Neural progenitor cell (in vitro differentiated cells): ENCODE results near the gene PI4K2B. TPM values are rescaled to one million over a fixed set of nuclear protein-coding genes. Genes with fewer than 3 reads are reported as not detected.
"Not testable (repeated sequence)": the region's sequence is repeated elsewhere in the genome, so short reads cannot be mapped to it uniquely, and the experiment has no call there.

ENCODE experiments used
- DNase-seq: peaks from one replicate; pipeline ENCODE4 v3.0.0-alpha.2; 2016; ENCODE audit warnings: low spot score
- H2AFZ ChIP-seq: fragments of 200-600 bp; sonication (generic); replicated peaks from 2 replicates; pipeline ENCODE4 v1.6.1; 2016; ENCODE audit warnings: antibody characterized with exemption
- H3F3A ChIP-seq: fragments of 200-600 bp; sonication (generic); 2 replicates; pipeline ENCODE4 v1.6.1; 2016; ENCODE audit warnings: antibody characterized with exemption, low read depth
- H3K27ac ChIP-seq: fragments of 200-600 bp; sonication (generic); 2 replicates; pipeline ENCODE4 v1.5.1; 2016; ENCODE audit warnings: mild to moderate bottlenecking
- H3K27me3 ChIP-seq: fragments of 200-600 bp; sonication (generic); 2 replicates; pipeline ENCODE4 v1.6.1; 2016; ENCODE audit warnings: mild to moderate bottlenecking, moderate library complexity
- H3K36me3 ChIP-seq: fragments of 200-600 bp; sonication (generic); 2 replicates; pipeline ENCODE4 v1.5.1; 2016
- H3K4me1 ChIP-seq: fragments of 200-600 bp; sonication (generic); 2 replicates; pipeline ENCODE4 v1.6.1; 2016; ENCODE audit warnings: mixed run types
- H3K4me2 ChIP-seq: fragments of 200-600 bp; sonication (generic); 2 replicates; pipeline ENCODE4 v1.6.1; 2016
- H3K4me3 ChIP-seq: fragments of 200-600 bp; sonication (generic); 2 replicates; pipeline ENCODE4 v1.5.1; 2016
- H3K79me2 ChIP-seq: fragments of 200-600 bp; sonication (generic); 2 replicates; pipeline ENCODE4 v1.6.1; 2016; ENCODE audit warnings: low read depth
- H3K9ac ChIP-seq: fragments of 200-600 bp; sonication (generic); 2 replicates; pipeline ENCODE4 v1.6.1; 2016
- H3K9me3 ChIP-seq: fragments of 200-600 bp; sonication (generic); 2 replicates; pipeline ENCODE4 v1.5.1; 2016; ENCODE audit warnings: low read depth
- H4K20me1 ChIP-seq: fragments of 200-600 bp; sonication (generic); 2 replicates; pipeline ENCODE4 v1.6.1; 2016; ENCODE audit warnings: low read depth
- H3K27ac Mint-ChIP-seq: 3 replicates; pipeline ENCODE4 v1.8.0; 2021; ENCODE audit warnings: mixed read lengths
- H3K27me3 Mint-ChIP-seq: 2 replicates; pipeline ENCODE4 v1.8.0; 2022; ENCODE audit warnings: low read depth, mild to moderate bottlenecking, inconsistent platforms, moderate library complexity, mixed read lengths; ENCODE audit not compliant: insufficient read depth
- H3K36me3 Mint-ChIP-seq: 3 replicates; pipeline ENCODE4 v1.8.0; 2021; ENCODE audit warnings: mixed read lengths
- H3K4me1 Mint-ChIP-seq: 3 replicates; pipeline ENCODE4 v1.8.0; 2021; ENCODE audit warnings: mixed read lengths
- H3K4me3 Mint-ChIP-seq: 3 replicates; pipeline ENCODE4 v1.8.0; 2021; ENCODE audit warnings: mild to moderate bottlenecking, moderate library complexity, mixed read lengths
- H3K9me3 Mint-ChIP-seq: 3 replicates; pipeline ENCODE4 v1.8.0; 2020; ENCODE audit warnings: mixed read lengths
- EZH2 ChIP-seq: fragments of 200-600 bp; sonication (generic); IDR thresholded peaks from 2 replicates; pipeline ENCODE4 v1.6.1; 2017; ENCODE audit warnings: antibody characterized with exemption, mild to moderate bottlenecking, moderate library complexity
- EZH2phosphoT487 ChIP-seq: fragments of 200-600 bp; sonication (generic); IDR thresholded peaks from 2 replicates; pipeline ENCODE4 v1.6.1; 2017; ENCODE audit warnings: antibody characterized with exemption
- total RNA-seq: library from RNA; depleted of rRNA; stranded (reverse); fragments of >200 nt; gene quantifications from 2 replicates; pipeline ENCODE4 v1.2.3, GENCODE V29; 2015; ENCODE audit warnings: low replicate concordance
- TF ChIP-seq, protein P1 (sequence below): fragments of 200-600 bp; sonication (generic); IDR thresholded peaks from 2 replicates; pipeline ENCODE4 v1.5.1; 2017; ENCODE audit warnings: antibody characterized with exemption, mild to moderate bottlenecking

Gene PI4K2B
- total RNA-seq, 1 donor from 2014 or later: 20.3 TPM

DNA sequence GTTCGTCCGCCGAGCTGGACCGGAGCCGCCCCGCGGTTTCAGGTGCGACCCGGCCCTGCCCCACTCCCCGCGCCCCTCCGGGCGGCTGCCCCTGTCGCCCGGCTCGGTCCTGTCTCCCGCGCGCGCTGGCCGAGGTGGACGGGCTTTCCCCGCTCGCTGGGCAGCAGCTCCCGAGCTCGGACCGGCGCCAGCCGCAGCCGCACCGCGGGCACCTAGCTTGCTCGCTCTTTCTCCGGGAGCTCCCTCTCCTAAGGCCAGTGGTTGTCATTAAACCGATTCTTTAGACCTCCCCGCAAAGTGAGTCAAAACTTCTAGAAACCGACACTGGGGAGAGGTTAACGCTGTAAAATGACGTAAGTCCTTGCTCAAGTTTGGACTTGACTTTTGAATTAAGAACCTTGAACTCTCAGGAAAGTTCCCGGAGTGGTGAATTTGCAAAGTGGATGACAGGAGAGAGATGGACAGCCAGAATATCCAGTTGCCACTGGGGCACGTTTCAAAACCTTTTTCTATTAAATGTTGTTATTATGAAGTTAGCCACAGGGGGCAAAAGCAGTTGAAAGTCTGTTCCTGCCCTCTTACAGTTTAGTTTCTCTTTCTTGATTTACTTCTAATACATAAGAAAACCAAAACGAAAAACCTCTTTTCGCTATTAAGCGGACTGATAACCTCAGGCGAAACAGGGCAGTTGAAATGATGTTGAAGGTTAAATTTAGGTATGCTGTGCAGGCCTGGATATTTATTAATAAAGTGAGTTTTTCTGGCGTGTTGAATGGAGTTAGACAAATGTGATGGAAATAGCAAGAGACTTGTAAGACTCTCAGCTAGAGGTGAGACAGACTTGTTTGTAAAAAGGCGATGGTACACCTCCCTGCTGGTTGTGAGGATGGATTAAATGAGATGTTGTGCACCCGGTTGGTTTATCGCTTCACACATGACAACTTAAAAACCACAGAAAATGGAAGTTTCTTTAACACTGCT, 847 bp downstream of the PI4K2B start:
- Histone ChIP-seq H3K79me2 (peaks cover 28% of the 10 kb centered on the region), H3K9ac (peak overlapping the region; percentile 41), H3K9me3 (peaks cover 15% of the 10 kb centered on the region), H3K4me2 (peak overlapping the region; percentile 87), H3K4me1 (no peaks in the 10 kb centered on the region), H3F3A (peaks cover 21% of the 10 kb centered on the region), H3K36me3 (peaks cover 7% of the 10 kb centered on the region), H2AFZ (peak overlapping the region; percentile 94), H3K27ac (no peak overlapping the region), H3K4me3 (peak overlapping the region; percentile 81), H4K20me1 (no peaks in the 10 kb centered on the region), H3K27me3 (peaks cover 14% of the 10 kb centered on the region)
- peaks cover 47% of the 10 kb centered on the region for H3K9me3 Mint-ChIP-seq
- H3K27me3 Mint-ChIP-seq: peaks cover 4% of the 10 kb centered on the region
- no peak overlapping the region for H3K27ac Mint-ChIP-seq
- TF ChIP-seq, protein P1, sequence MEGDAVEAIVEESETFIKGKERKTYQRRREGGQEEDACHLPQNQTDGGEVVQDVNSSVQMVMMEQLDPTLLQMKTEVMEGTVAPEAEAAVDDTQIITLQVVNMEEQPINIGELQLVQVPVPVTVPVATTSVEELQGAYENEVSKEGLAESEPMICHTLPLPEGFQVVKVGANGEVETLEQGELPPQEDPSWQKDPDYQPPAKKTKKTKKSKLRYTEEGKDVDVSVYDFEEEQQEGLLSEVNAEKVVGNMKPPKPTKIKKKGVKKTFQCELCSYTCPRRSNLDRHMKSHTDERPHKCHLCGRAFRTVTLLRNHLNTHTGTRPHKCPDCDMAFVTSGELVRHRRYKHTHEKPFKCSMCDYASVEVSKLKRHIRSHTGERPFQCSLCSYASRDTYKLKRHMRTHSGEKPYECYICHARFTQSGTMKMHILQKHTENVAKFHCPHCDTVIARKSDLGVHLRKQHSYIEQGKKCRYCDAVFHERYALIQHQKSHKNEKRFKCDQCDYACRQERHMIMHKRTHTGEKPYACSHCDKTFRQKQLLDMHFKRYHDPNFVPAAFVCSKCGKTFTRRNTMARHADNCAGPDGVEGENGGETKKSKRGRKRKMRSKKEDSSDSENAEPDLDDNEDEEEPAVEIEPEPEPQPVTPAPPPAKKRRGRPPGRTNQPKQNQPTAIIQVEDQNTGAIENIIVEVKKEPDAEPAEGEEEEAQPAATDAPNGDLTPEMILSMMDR: peak; percentile 13
- no peak for TF ChIP-seq EZH2phosphoT487
- DNase-seq: peak; percentile 68
- peaks cover 22% of the 10 kb centered on the region for H3K36me3 Mint-ChIP-seq
- peak overlapping the region; percentile 87 for H3K4me3 Mint-ChIP-seq
- peaks cover 11% of the 10 kb centered on the region for H3K4me1 Mint-ChIP-seq

DNA sequence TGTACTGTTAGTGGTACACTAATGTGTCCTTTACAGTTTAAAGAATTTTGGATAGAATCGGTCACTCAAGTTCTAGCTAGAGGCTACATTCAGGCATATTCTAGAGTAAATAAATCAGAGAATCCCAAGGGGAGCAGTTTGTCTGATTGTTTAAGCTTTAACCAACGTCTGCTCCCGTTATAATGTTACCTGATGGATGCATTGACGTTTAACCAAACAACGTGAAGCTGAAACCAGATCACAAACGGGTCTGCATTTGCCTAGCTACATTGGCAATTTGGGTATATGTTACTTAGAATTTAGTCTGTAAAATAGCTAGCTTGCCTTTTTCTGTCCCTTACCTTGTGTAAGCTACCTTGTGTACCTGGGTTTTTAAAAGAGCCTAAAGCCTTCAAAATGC, 1.6 kb downstream of the PI4K2B start:
- Histone ChIP-seq H3K79me2 (peaks cover 28% of the 10 kb centered on the region), H3F3A (peaks cover 21% of the 10 kb centered on the region), H4K20me1 (no peaks in the 10 kb centered on the region), H2AFZ (no peak overlapping the region), H3K9me3 (peaks cover 15% of the 10 kb centered on the region), H3K27me3 (peaks cover 14% of the 10 kb centered on the region), H3K9ac (no peak overlapping the region), H3K4me1 (no peaks in the 10 kb centered on the region), H3K4me2 (peak overlapping the region; percentile 87), H3K27ac (no peak overlapping the region), H3K36me3 (peaks cover 7% of the 10 kb centered on the region), H3K4me3 (peak overlapping the region; percentile 81)
- Mint-ChIP-seq H3K9me3 (peaks cover 47% of the 10 kb centered on the region), H3K4me3 (peak overlapping the region; percentile 87), H3K27ac (no peak overlapping the region), H3K36me3 (peaks cover 22% of the 10 kb centered on the region), H3K4me1 (peaks cover 11% of the 10 kb centered on the region), H3K27me3 (peaks cover 4% of the 10 kb centered on the region)
- TF ChIP-seq EZH2 (no peak), EZH2phosphoT487 (no peak)
- TF ChIP-seq, protein P1: no peak
- no peak for DNase-seq

GRCh38 chr4:25236030-25236429, 2.2 kb downstream of the PI4K2B start:
- H3K4me3 Mint-ChIP-seq: peak overlapping the region; percentile 20
- not testable (repeated sequence) for DNase-seq, H3K9ac ChIP-seq, H3K4me3 ChIP-seq, H4K20me1 ChIP-seq, H3K27ac ChIP-seq, H3K27me3 Mint-ChIP-seq, H3K4me2 ChIP-seq, H2AFZ ChIP-seq, H3K4me1 ChIP-seq, H3K27ac Mint-ChIP-seq, H3K36me3 ChIP-seq
- Histone ChIP-seq H3F3A (peaks cover 21% of the 10 kb centered on the region), H3K27me3 (peaks cover 14% of the 10 kb centered on the region), H3K79me2 (peaks cover 28% of the 10 kb centered on the region), H3K9me3 (peaks cover 15% of the 10 kb centered on the region)
- peaks cover 22% of the 10 kb centered on the region for H3K36me3 Mint-ChIP-seq
- peaks cover 11% of the 10 kb centered on the region for H3K4me1 Mint-ChIP-seq
- peaks cover 42% of the 10 kb centered on the region for H3K9me3 Mint-ChIP-seq

GRCh38 chr4:25236971-25237370, 3.1 kb downstream of the PI4K2B start:
- H3K4me3 Mint-ChIP-seq: no peak overlapping the region
- no peak overlapping the region for H3K27ac Mint-ChIP-seq

More at GRCh38 chr4:25236971-25237370, 3.1 kb downstream of the PI4K2B start:
- Mint-ChIP-seq H3K9me3 (peaks cover 33% of the 10 kb centered on the region), H3K27me3 (peaks cover 4% of the 10 kb centered on the region), H3K36me3 (peaks cover 22% of the 10 kb centered on the region), H3K4me1 (peaks cover 11% of the 10 kb centered on the region)
- Histone ChIP-seq H4K20me1 (no peaks in the 10 kb centered on the region), H2AFZ (no peak overlapping the region), H3F3A (peaks cover 21% of the 10 kb centered on the region), H3K36me3 (peaks cover 7% of the 10 kb centered on the region), H3K4me2 (no peak overlapping the region), H3K9me3 (peaks cover 14% of the 10 kb centered on the region), H3K27me3 (peaks cover 14% of the 10 kb centered on the region), H3K79me2 (peaks cover 28% of the 10 kb centered on the region), H3K4me3 (no peak overlapping the region), H3K4me1 (no peaks in the 10 kb centered on the region), H3K27ac (no peak overlapping the region), H3K9ac (no peak overlapping the region)
- TF ChIP-seq EZH2: no peak
- TF ChIP-seq, protein P1: no peak
- TF ChIP-seq EZH2phosphoT487: no peak
- no peak for DNase-seq
